HG03439 (cell line): Measurements from ENCODE around the gene TBCD.

Experiments used
- ATAC-seq: cut with Tn5 transposase; IDR thresholded peaks from one replicate; pipeline ENCODE4 v1.9.1; 2021; ENCODE audit warnings: mild to moderate bottlenecking, moderate library complexity; ENCODE audit not compliant: unreplicated experiment

Gene TBCD

GRCh38 chr17:82867763-82868325 is 116.0 kb downstream of the TBCD start:
- ATAC-seq = no peak

GRCh38 chr17:82868715-82869131 is 116.9 kb downstream of the TBCD start:
- no peak for ATAC-seq

- ATAC-seq = no peak
Observed at GRCh38 chr17:82869536-82869935, 117.7 kb downstream of the TBCD start.

GRCh38 chr17:82870091-82870491 is 118.2 kb downstream of the TBCD start:
- no peak for ATAC-seq

- no peak for ATAC-seq
Observed at GRCh38 chr17:82870541-82870940, 118.7 kb downstream of the TBCD start.

- peak; percentile 52 for ATAC-seq
Observed at GRCh38 chr17:82871056-82871775, 119.4 kb downstream of the TBCD start.

- ATAC-seq = no peak
Observed at GRCh38 chr17:82871776-82872561, 120.1 kb downstream of the TBCD start.

- no peak for ATAC-seq
Observed at GRCh38 chr17:82872591-82873520, 121.0 kb downstream of the TBCD start.

- no peak for ATAC-seq
Observed at GRCh38 chr17:82873521-82873920, 121.7 kb downstream of the TBCD start.

- no peak for ATAC-seq
Observed at GRCh38 chr17:82874011-82874835, 122.4 kb downstream of the TBCD start.

GRCh38 chr17:82875407-82875856 is 123.6 kb downstream of the TBCD start:
- ATAC-seq = no peak

- no peak for ATAC-seq
Observed at GRCh38 chr17:82876149-82876548, 124.3 kb downstream of the TBCD start.

GRCh38 chr17:82876602-82877379 is 124.9 kb downstream of the TBCD start:
- ATAC-seq = no peak

- no peak for ATAC-seq
Observed at GRCh38 chr17:82878527-82878926, 126.7 kb downstream of the TBCD start.

GRCh38 chr17:82879241-82879640 is 127.4 kb downstream of the TBCD start:
- ATAC-seq = no peak

- no peak for ATAC-seq
Observed at GRCh38 chr17:82880620-82881323, 128.9 kb downstream of the TBCD start.

- no peak for ATAC-seq
Observed at GRCh38 chr17:82881324-82881823, 129.5 kb downstream of the TBCD start.
